A549 (cell line): ENCODE results near the gene SYNDIG1L. TPM values are rescaled to one million over a fixed set of nuclear protein-coding genes. Genes with fewer than 3 reads are reported as not detected.

ENCODE experiments used
- ATAC-seq, 2 experiments: fragments of 200-7000 bp in 1 of 2; fragments of >200 bp in 1 of 2; cut with Nextera tagmentation in 1 of 2; cut with Tn5 transposase in 1 of 2; 3 replicates each; pipeline versions ENCODE4 v1.8.0 to v1.9.1; 2018 to 2020; ENCODE audit warnings: mild to moderate bottlenecking in 1 of 2, moderate library complexity in 1 of 2
- CTCF ChIA-PET: fragments of 300-600 bp; sonication (Branson Sonifier 250); formaldehyde crosslinking; extraction: SDS; loops from one replicate; lab custom pipeline; 2021; ENCODE audit warnings: antibody characterized with exemption, inconsistent platforms; lab: Yijun Ruan, JAX
- POLR2A ChIA-PET: fragments of 350-600 bp; formaldehyde crosslinking; extraction: SDS; loops from one replicate; lab custom pipeline; 2021; ENCODE audit warnings: antibody characterized with exemption, inconsistent platforms; lab: Yijun Ruan, JAX
- DNase-seq, 2 experiments: peaks; one replicate each; pipeline versions ENCODE4 v3.0.0 to v3.0.0-alpha.2; 2011 to 2016; ENCODE audit warnings: low read depth in 1 of 2, low spot score in 1 of 2
- FAIRE-seq: peaks from 2 replicates; lab custom pipeline; 2011; peaks lifted over from hg19 to GRCh38; lab: Jason Lieb, UNC
- H3K27ac ChIP-seq, 2 experiments: fragments of >200 bp; sonication (Bioruptor Twin); formaldehyde crosslinking; 3 replicates each; pipeline ENCODE4 v1.5.1; 2016 to 2017
- H3K4me1 ChIP-seq: fragments of >200 bp; sonication (Bioruptor Twin); formaldehyde crosslinking; 3 replicates; pipeline ENCODE4 v1.6.1; 2016
- H3K4me2 ChIP-seq: fragments of >200 bp; sonication (Bioruptor Twin); formaldehyde crosslinking; 3 replicates; pipeline ENCODE4 v1.6.1; 2016
- H3K4me3 ChIP-seq: fragments of >200 bp; sonication (Bioruptor Twin); formaldehyde crosslinking; 3 replicates; pipeline ENCODE4 v1.5.1; 2016
- H3K9me3 ChIP-seq: fragments of >200 bp; sonication (Bioruptor Twin); formaldehyde crosslinking; 3 replicates; pipeline ENCODE4 v1.6.1; 2016
- CBX2 ChIP-seq: fragments of 200-600 bp; sonication (generic); IDR thresholded peaks from 2 replicates; pipeline ENCODE4 v1.6.1; 2016; ENCODE audit warnings: low read depth, mild to moderate bottlenecking, borderline replicate concordance
- CBX8 ChIP-seq: fragments of 200-600 bp; sonication (generic); IDR thresholded peaks from 2 replicates; pipeline ENCODE4 v1.6.1; 2016
- CHD2 ChIP-seq: fragments of 150-350 bp; IDR thresholded peaks from 2 replicates; pipeline ENCODE4 v1.6.1; 2014; ENCODE audit warnings: low read length; ENCODE audit not compliant: partially characterized antibody
- CHD4 ChIP-seq: fragments of 200-600 bp; sonication (generic); IDR thresholded peaks from 2 replicates; pipeline ENCODE4 v1.6.1; 2016; ENCODE audit warnings: antibody characterized with exemption, mild to moderate bottlenecking, borderline replicate concordance
- EHF ChIP-seq: fragments of 250-450 bp; sonication (Bioruptor Pico); IDR thresholded peaks from 2 replicates; pipeline ENCODE4 v1.5.0; 2020; ENCODE audit warnings: mild to moderate bottlenecking
- EP300 ChIP-seq, 2 experiments: fragments of >200 bp; sonication (Bioruptor Twin); formaldehyde crosslinking; IDR thresholded peaks; 2 replicates in 1 of 2; 3 replicates in 1 of 2; pipeline ENCODE4 v1.6.1; 2016 to 2017
- FOSB ChIP-seq: fragments of 250-450 bp; sonication (Bioruptor Pico); IDR thresholded peaks from 2 replicates; pipeline ENCODE4 v1.5.0; 2020; ENCODE audit warnings: mild to moderate bottlenecking, moderate library complexity
- GATA3 ChIP-seq: IDR thresholded peaks from 2 replicates; pipeline ENCODE4 v1.6.1; 2012; ENCODE audit warnings: borderline replicate concordance
- HOXB13 ChIP-seq: fragments of 250-450 bp; sonication (Bioruptor Pico); IDR thresholded peaks from 2 replicates; pipeline ENCODE4 v1.5.0; 2020; ENCODE audit warnings: low read depth, mild to moderate bottlenecking, moderate library complexity
- JUN ChIP-seq, 2 experiments: fragments of >200 bp; sonication (Bioruptor Twin); formaldehyde crosslinking; IDR thresholded peaks; 2 replicates in 1 of 2; 3 replicates in 1 of 2; pipeline ENCODE4 v1.6.1; 2016 to 2017
- KDM5A ChIP-seq: fragments of 200-600 bp; sonication (generic); IDR thresholded peaks from 2 replicates; pipeline ENCODE4 v1.6.1; 2016; ENCODE audit warnings: antibody characterized with exemption, mild to moderate bottlenecking
- MAFK ChIP-seq: fragments of 450-650 bp; IDR thresholded peaks from 2 replicates; pipeline ENCODE4 v1.6.1; 2014; ENCODE audit not compliant: partially characterized antibody
- MAZ ChIP-seq: fragments of 150-350 bp; IDR thresholded peaks from 2 replicates; pipeline ENCODE4 v1.6.1; 2014; ENCODE audit warnings: antibody characterized with exemption, low read depth, low read length, borderline replicate concordance
- MYC ChIP-seq: IDR thresholded peaks from 2 replicates; pipeline ENCODE4 v1.6.1; 2012; ENCODE audit warnings: mild to moderate bottlenecking, inconsistent platforms, low read length, improper control_type of control experiment, borderline replicate concordance
- POLR2A ChIP-seq: IDR thresholded peaks from 2 replicates; pipeline ENCODE4 v1.6.1; 2012; ENCODE audit warnings: mild to moderate bottlenecking, low read length
- RARB ChIP-seq: fragments of 250-450 bp; sonication (Bioruptor Pico); IDR thresholded peaks from 2 replicates; pipeline ENCODE4 v1.8.0; 2021; ENCODE audit warnings: mild to moderate bottlenecking, moderate library complexity
- RCOR1 ChIP-seq: fragments of 150-350 bp; IDR thresholded peaks from 2 replicates; pipeline ENCODE4 v1.6.1; 2014; ENCODE audit warnings: antibody characterized with exemption, low read length, low read depth
- RFX5 ChIP-seq: fragments of 450-650 bp; IDR thresholded peaks from 2 replicates; pipeline ENCODE4 v1.7.1; 2014; ENCODE audit warnings: antibody characterized with exemption, mild to moderate bottlenecking, moderate library complexity
- RNF2 ChIP-seq: fragments of 200-600 bp; sonication (generic); IDR thresholded peaks from 2 replicates; pipeline ENCODE4 v1.6.1; 2016; ENCODE audit warnings: low read depth, mild to moderate bottlenecking, antibody characterized with exemption, moderate library complexity, borderline replicate concordance
- TFCP2L1 ChIP-seq: fragments of 250-450 bp; sonication (Bioruptor Pico); IDR thresholded peaks from 2 replicates; pipeline ENCODE4 v1.5.0; 2021; ENCODE audit warnings: mild to moderate bottlenecking
- ZNF302 ChIP-seq: fragments of 250-450 bp; sonication (Bioruptor Pico); IDR thresholded peaks from 2 replicates; pipeline ENCODE4 v1.9.0; 2021; ENCODE audit warnings: inconsistent platforms, mild to moderate bottlenecking, moderate library complexity
- ZSCAN20 ChIP-seq: fragments of 250-450 bp; sonication (Bioruptor Pico); IDR thresholded peaks from 2 replicates; pipeline ENCODE4 v1.8.0; 2022; ENCODE audit warnings: mild to moderate bottlenecking, moderate library complexity
- WGBS: methylation state at CpG from one replicate; pipeline ENCODE4 v1.1.6; 2017; ENCODE audit errors: missing lambda C conversion rate; 5-methylcytosine and 5-hydroxymethylcytosine counted together
- polyA plus RNA-seq, 4 experiments: library from polyadenylated mRNA; depleted of rRNA in 3 of 4; stranded (reverse); fragments of >200 nt; fragmentation: RNase III in 1 of 4; extraction: RNeasy Plus Mini Kit Qiagen cat#74134 plus additional on column Dnase treatment in 1 of 4; gene quantifications; 2 replicates in 3 of 4; 3 replicates in 1 of 4; pipeline ENCODE4 v1.2.3, GENCODE V29; 2011 to 2017
- TF ChIP-seq, protein P1 (sequence below): IDR thresholded peaks from 2 replicates; pipeline ENCODE4 v1.6.1; 2012
- TF ChIP-seq, protein P2 (sequence below): fragments of 250-450 bp; sonication (Bioruptor Pico); IDR thresholded peaks from 2 replicates; pipeline ENCODE4 v1.5.0; 2020; ENCODE audit warnings: low read depth, mild to moderate bottlenecking, moderate library complexity
- TF ChIP-seq, protein P3 (sequence below): fragments of 250-450 bp; sonication (Bioruptor Pico); IDR thresholded peaks from 2 replicates; pipeline ENCODE4 v1.5.0; 2021; ENCODE audit warnings: mild to moderate bottlenecking, moderate library complexity, borderline replicate concordance
- TF ChIP-seq, protein P4 (sequence below): fragments of 200-600 bp; sonication (generic); IDR thresholded peaks from 2 replicates; pipeline ENCODE4 v1.6.1; 2016; ENCODE audit warnings: antibody characterized with exemption, mild to moderate bottlenecking, moderate library complexity
- TF ChIP-seq, protein P5 (sequence below): IDR thresholded peaks from 2 replicates; pipeline ENCODE4 v1.6.1; 2012; ENCODE audit warnings: low read depth, borderline replicate concordance

The SYNDIG1L gene
- polyA plus RNA-seq, 2 of the 4 experiments (the other 2 are of a cell fraction) = not detected

DNA sequence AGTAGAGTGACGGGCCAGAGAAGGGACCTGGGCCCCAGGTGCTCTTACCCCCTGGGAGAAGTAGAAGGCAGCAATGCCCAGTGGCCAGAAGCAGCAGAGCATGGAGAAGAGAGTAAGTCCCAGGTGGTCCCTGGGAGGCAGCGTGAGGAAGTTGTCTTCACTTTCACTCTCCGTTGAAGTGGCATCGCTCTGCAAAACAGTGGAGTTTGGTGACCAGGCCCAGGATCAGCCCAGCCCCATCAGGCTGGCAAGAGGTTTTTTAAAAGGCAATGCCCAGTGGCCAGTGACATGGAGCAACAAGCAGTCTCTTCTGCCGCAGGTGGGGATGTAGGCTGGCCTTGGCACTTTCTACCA, 18.2 kb downstream of the SYNDIG1L start (continued):
- TF ChIP-seq RARB = no peak
- TF ChIP-seq CHD4 = no peak
- TF ChIP-seq ZNF302 (CRISPR knock-in tag) = no peak

DNA sequence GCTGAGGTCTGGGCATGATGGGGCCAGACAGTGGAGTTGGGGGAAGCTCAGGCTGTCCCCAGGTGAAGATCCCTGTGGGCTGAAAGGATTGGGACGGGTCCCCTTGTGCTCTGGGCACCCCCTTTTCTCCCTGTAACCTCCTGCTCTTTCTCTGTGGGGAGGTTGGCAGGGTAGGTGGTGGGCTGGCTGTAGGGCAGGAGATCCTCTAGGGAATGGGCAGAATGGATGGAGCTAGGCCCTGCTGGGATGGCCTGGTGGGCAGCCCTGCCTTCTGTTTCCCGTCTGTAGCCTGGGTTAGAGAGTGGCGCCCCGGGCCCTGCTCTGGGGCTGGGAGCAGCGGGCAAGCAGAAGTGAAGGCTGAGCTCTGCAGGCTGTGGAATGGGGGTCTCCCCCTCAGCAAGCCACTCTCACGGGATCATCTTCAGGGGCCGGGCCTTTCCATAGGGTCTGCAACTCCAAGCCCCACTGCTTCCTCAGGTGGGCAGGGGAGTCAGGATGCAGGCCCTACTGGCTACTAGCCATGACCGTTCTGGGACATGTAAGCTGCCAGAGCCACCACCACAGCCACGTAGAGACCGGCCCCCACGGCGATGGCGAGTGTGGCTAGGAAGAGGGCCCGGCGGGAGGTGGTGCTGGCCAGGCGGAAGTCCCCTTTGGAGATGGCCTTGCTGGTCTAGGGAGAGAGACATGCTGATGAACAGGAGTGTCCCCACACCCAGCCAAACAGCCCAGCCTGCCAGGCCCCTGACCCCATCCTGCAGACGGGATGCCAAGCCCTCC, 18.8 kb downstream of the SYNDIG1L start:
- Histone ChIP-seq H3K4me1 (no peaks in the 10 kb centered on the region), H3K9me3 (no peaks in the 10 kb centered on the region), H3K4me3 (no peak overlapping the region)
- FAIRE-seq = no peak
- CTCF ChIA-PET = interaction anchor here (0.7 to 1.7 kb wide), 4 partner anchors 10 to 52 kb away, joined by 3 to 4 read pairs (median 3); no protein-coding TSS in a partner anchor
- DNase-seq = no peak
- TF ChIP-seq RNF2 (no peak), ZSCAN20 (CRISPR knock-in tag) (no peak), CHD2 (no peak), FOSB (CRISPR knock-in tag) (no peak), RARB (no peak), HOXB13 (no peak), GATA3 (no peak), MYC (no peak), RFX5 (no peak)
- TF ChIP-seq, protein P1, sequence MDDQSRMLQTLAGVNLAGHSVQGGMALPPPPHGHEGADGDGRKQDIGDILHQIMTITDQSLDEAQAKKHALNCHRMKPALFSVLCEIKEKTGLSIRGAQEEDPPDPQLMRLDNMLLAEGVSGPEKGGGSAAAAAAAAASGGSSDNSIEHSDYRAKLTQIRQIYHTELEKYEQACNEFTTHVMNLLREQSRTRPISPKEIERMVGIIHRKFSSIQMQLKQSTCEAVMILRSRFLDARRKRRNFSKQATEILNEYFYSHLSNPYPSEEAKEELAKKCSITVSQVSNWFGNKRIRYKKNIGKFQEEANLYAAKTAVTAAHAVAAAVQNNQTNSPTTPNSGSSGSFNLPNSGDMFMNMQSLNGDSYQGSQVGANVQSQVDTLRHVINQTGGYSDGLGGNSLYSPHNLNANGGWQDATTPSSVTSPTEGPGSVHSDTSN = no peak
- TF ChIP-seq, all 56 proteins: peak for 0
- POLR2A ChIA-PET = no interaction called here
- H3K27ac ChIP-seq = no peak overlapping the region
- H3K4me2 ChIP-seq = no peak overlapping the region
- no peak for ATAC-seq
- 57% methylated on average over 14 of the region's 17 CpGs for WGBS

DNA sequence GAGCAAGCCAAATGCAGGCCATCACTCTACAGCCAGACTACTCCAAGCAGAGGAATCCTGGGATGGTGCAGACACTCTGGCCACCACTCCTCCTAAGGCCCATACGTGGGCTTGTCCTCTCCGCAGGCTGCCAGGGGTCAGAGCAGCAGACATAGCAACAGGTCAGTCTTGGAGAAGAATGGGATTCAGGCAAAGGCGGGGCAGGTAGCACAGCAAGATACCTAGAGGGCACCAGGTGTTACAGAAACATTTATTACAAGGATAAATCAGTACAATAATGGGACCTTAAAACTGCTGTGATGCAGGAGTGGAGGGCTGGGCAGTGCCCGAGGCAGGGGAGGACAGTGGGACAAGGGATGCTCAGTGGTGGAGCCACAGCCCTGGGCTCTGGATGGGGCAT, 20.3 kb downstream of the SYNDIG1L start:
- ChIA-PET CTCF (interaction anchor here (1.7 kb wide), 1 partner anchor 12 kb away, joined by 4 read pairs; no protein-coding TSS in a partner anchor), POLR2A (no interaction called here)
- FAIRE-seq (no peak), DNase-seq (no peak), ATAC-seq (no peak)
- Histone ChIP-seq H3K9me3 (no peaks in the 10 kb centered on the region), H3K27ac (no peak overlapping the region), H3K4me3 (no peak overlapping the region), H3K4me1 (no peaks in the 10 kb centered on the region), H3K4me2 (no peak overlapping the region)
- TF ChIP-seq MAZ (no peak), TFCP2L1 (CRISPR knock-in tag) (no peak), EP300 (IDR thresholded peaks at IDR 0.05) (no peak), HOXB13 (no peak), KDM5A (no peak), RCOR1 (no peak), CBX2 (no peak), POLR2A (no peak), RFX5 (no peak), EHF (no peak), RNF2 (no peak), CBX8 (no peak), MAFK (no peak), JUN (IDR thresholded peaks at IDR 0.05) (no peak), GATA3 (no peak)
- TF ChIP-seq, protein P2, sequence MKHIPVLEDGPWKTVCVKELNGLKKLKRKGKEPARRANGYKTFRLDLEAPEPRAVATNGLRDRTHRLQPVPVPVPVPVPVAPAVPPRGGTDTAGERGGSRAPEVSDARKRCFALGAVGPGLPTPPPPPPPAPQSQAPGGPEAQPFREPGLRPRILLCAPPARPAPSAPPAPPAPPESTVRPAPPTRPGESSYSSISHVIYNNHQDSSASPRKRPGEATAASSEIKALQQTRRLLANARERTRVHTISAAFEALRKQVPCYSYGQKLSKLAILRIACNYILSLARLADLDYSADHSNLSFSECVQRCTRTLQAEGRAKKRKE (CRISPR knock-in tag) = no peak
- TF ChIP-seq, protein P3, sequence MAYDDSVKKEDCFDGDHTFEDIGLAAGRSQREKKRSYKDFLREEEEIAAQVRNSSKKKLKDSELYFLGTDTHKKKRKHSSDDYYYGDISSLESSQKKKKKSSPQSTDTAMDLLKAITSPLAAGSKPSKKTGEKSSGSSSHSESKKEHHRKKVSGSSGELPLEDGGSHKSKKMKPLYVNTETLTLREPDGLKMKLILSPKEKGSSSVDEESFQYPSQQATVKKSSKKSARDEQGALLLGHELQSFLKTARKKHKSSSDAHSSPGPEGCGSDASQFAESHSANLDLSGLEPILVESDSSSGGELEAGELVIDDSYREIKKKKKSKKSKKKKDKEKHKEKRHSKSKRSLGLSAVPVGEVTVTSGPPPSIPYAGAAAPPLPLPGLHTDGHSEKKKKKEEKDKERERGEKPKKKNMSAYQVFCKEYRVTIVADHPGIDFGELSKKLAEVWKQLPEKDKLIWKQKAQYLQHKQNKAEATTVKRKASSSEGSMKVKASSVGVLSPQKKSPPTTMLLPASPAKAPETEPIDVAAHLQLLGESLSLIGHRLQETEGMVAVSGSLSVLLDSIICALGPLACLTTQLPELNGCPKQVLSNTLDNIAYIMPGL (CRISPR knock-in tag) = no peak
- TF ChIP-seq, protein P4, sequence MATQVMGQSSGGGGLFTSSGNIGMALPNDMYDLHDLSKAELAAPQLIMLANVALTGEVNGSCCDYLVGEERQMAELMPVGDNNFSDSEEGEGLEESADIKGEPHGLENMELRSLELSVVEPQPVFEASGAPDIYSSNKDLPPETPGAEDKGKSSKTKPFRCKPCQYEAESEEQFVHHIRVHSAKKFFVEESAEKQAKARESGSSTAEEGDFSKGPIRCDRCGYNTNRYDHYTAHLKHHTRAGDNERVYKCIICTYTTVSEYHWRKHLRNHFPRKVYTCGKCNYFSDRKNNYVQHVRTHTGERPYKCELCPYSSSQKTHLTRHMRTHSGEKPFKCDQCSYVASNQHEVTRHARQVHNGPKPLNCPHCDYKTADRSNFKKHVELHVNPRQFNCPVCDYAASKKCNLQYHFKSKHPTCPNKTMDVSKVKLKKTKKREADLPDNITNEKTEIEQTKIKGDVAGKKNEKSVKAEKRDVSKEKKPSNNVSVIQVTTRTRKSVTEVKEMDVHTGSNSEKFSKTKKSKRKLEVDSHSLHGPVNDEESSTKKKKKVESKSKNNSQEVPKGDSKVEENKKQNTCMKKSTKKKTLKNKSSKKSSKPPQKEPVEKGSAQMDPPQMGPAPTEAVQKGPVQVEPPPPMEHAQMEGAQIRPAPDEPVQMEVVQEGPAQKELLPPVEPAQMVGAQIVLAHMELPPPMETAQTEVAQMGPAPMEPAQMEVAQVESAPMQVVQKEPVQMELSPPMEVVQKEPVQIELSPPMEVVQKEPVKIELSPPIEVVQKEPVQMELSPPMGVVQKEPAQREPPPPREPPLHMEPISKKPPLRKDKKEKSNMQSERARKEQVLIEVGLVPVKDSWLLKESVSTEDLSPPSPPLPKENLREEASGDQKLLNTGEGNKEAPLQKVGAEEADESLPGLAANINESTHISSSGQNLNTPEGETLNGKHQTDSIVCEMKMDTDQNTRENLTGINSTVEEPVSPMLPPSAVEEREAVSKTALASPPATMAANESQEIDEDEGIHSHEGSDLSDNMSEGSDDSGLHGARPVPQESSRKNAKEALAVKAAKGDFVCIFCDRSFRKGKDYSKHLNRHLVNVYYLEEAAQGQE = no peak
- TF ChIP-seq, protein P5, sequence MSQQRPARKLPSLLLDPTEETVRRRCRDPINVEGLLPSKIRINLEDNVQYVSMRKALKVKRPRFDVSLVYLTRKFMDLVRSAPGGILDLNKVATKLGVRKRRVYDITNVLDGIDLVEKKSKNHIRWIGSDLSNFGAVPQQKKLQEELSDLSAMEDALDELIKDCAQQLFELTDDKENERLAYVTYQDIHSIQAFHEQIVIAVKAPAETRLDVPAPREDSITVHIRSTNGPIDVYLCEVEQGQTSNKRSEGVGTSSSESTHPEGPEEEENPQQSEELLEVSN = no peak
- WGBS = 37% methylated on average over 4 of the region's 4 CpGs
